Measurements from ENCODE around the gene FBXL15. TPM values are rescaled to one million over a fixed set of nuclear protein-coding genes. Genes with fewer than 3 reads are reported as not detected.

Gene FBXL15
- total and polyA plus RNA-seq, 2 of the 13 experiments (the other 11 are each of a cell fraction or from before 2014, with no cell fraction given), result 4.3 to 8.3 TPM

DNA sequence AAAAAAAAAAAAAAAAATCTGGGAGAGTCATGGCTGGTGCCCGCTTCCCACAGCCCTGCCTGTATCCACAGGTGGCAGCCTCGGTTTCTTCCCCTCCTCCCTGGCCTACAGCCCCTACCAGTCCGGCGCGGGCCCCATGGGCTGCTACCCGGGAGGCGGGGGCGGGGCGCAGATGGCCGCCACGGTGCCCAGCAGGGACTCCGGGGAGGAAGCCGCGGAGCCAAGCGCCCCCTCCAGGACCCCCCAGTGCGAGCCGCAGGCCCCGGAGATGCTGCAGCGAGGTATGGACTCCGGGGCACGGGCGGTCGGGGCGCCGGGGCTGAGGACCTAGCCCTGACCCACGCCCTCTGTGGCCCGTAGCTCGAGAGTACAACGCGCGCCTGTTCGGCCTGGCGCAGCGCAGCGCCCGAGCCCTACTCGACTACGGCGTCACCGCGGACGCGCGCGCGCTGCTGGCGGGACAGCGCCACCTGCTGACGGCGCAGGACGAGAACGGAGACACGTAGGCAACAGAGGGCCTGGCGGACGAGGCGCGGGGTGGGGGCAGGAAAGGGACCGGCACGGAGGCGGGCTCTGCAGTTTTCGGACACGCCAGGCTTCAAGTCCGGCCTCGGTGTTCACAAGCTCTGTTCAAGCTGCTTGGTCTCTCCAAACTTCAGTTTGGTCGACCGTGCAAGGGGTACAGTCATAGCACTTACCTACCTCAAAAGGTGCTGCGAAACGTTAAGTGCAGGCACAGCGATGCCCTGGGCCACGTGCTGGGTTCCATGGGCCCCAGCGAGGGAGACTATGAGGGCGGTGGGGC is 21.2 kb upstream of the FBXL15 start (continued):
- TF ChIP-seq HNF1A (IDR thresholded peaks at IDR 0.05; ENCODE audit: low read depth) (no peak), HNF1A (CRISPR knock-in tag; IDR thresholded peaks at IDR 0.05; ENCODE audit: borderline replicate concordance) (0 out of 2 replicates have a peak, but pooled peaks have one; percentile 50), NFE2 (CRISPR knock-in tag; IDR thresholded peaks at IDR 0.05) (no peak), ZNF205 (CRISPR knock-in tag; IDR thresholded peaks at IDR 0.05) (peak; percentile 90; the same call in 1 of the 2 replicates), ATF7-NPFF (CRISPR knock-in tag; IDR thresholded peaks at IDR 0.05; ENCODE audit: low read depth) (peak; percentile 48; the same call in 1 of the 2 replicates), ZNF652 (CRISPR knock-in tag; IDR thresholded peaks at IDR 0.05; ENCODE audit: borderline replicate concordance, low read depth) (peak; percentile 36; the same call in 1 of the 2 replicates), E2F1 (CRISPR knock-in tag; IDR thresholded peaks at IDR 0.05) (peak; percentile 50; the same call in 1 of the 2 replicates), ATRX (CRISPR knock-in tag; IDR thresholded peaks at IDR 0.05; ENCODE audit: borderline replicate concordance) (no peak), HMGXB4 (CRISPR knock-in tag; IDR thresholded peaks at IDR 0.05; ENCODE audit: borderline replicate concordance in 1 of 2, low read depth in 1 of 2) (peak; percentile 99)
- TF ChIP-seq, protein P1, sequence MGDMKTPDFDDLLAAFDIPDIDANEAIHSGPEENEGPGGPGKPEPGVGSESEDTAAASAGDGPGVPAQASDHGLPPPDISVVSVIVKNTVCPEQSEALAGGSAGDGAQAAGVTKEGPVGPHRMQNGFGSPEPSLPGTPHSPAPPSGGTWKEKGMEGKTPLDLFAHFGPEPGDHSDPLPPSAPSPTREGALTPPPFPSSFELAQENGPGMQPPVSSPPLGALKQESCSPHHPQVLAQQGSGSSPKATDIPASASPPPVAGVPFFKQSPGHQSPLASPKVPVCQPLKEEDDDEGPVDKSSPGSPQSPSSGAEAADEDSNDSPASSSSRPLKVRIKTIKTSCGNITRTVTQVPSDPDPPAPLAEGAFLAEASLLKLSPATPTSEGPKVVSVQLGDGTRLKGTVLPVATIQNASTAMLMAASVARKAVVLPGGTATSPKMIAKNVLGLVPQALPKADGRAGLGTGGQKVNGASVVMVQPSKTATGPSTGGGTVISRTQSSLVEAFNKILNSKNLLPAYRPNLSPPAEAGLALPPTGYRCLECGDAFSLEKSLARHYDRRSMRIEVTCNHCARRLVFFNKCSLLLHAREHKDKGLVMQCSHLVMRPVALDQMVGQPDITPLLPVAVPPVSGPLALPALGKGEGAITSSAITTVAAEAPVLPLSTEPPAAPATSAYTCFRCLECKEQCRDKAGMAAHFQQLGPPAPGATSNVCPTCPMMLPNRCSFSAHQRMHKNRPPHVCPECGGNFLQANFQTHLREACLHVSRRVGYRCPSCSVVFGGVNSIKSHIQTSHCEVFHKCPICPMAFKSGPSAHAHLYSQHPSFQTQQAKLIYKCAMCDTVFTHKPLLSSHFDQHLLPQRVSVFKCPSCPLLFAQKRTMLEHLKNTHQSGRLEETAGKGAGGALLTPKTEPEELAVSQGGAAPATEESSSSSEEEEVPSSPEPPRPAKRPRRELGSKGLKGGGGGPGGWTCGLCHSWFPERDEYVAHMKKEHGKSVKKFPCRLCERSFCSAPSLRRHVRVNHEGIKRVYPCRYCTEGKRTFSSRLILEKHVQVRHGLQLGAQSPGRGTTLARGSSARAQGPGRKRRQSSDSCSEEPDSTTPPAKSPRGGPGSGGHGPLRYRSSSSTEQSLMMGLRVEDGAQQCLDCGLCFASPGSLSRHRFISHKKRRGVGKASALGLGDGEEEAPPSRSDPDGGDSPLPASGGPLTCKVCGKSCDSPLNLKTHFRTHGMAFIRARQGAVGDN (CRISPR knock-in tag; IDR thresholded peaks at IDR 0.05), result peak; percentile 97

Measured in HepG2 (cell line).